Adrenal gland (tissue), 12 donors: ENCODE measurements around the gene PEX10. TPM values are rescaled to one million over a fixed set of nuclear protein-coding genes. Genes with fewer than 3 reads are reported as not detected.
"Not testable (repeated sequence)": the region's sequence is repeated elsewhere in the genome, so short reads cannot be mapped to it uniquely, and the experiment has no call there.

ENCODE experiments used
- DNase-seq, 7 donors: peaks; one replicate each; pipeline ENCODE4 v3.0.0-alpha.2; 2019 to 2020
- H3K27ac ChIP-seq, 5 donors: fragments of 200-600 bp; sonication (generic) in 4 of 5; 1 replicate in 3 of 5; 2 replicates in 2 of 5; pipeline versions ENCODE4 v1.5.1 to v1.8.0; 2016 to 2020; ENCODE audit warnings: mild to moderate bottlenecking in 1 of 5
- H3K27me3 ChIP-seq: fragments of 200-600 bp; 2 replicates; pipeline ENCODE4 v1.8.0; 2021
- H3K36me3 ChIP-seq, 2 donors: fragments of 200-600 bp; replicated peaks in 1 of 2; 1 replicate in 1 of 2; 2 replicates in 1 of 2; pipeline versions ENCODE4 v1.5.1 to v1.8.0; 2018 to 2022
- H3K4me1 ChIP-seq, 2 donors: fragments of 200-600 bp; replicated peaks in 1 of 2; 1 replicate in 1 of 2; 2 replicates in 1 of 2; pipeline versions ENCODE4 v1.5.1 to v1.8.0; 2018 to 2021
- H3K4me3 ChIP-seq, 4 donors: fragments of 200-600 bp; sonication (generic) in 3 of 4; one replicate each; pipeline ENCODE4 v1.5.1; 2016 to 2018
- H3K9me3 ChIP-seq, 3 donors: fragments of 200-600 bp; sonication (generic) in 1 of 3; replicated peaks in 1 of 3; 1 replicate in 2 of 3; 2 replicates in 1 of 3; pipeline versions ENCODE4 v1.5.1 to v1.8.0; 2016 to 2021
- POLR2A ChIP-seq, 2 donors: fragments of 450-650 bp; IDR thresholded peaks; one replicate each; pipeline ENCODE4 v1.6.1; 2017; ENCODE audit warnings: antibody characterized with exemption in 2 of 2, mild to moderate bottlenecking in 2 of 2, moderate library complexity in 1 of 2
- WGBS, 4 donors: extraction: QIAGEN DNeasy Blood & Tissue Kit in 2 of 4; methylation state at CpG; one replicate each; pipeline versions ENCODE4 v1.1.5 to v1.1.7; 2013 to 2017; 5-methylcytosine and 5-hydroxymethylcytosine counted together
- intact Hi-C, 2 donors: fragments of 100-400 bp; cut with DNase I; formaldehyde crosslinking; loops; one replicate each; pipeline versions ENCODE4 v1.14.1 to v1.15.0; 2022 to 2023
- polyA plus RNA-seq, 3 donors: library from polyadenylated mRNA; stranded (reverse); fragments of 200-250 nt in 2 of 3; fragments of 350-450 nt in 1 of 3; fragmentation: Illumina TruSeq in 1 of 3; extraction: RNeasy Lipid Tissue Mini Kit (QIAGEN cat#74804) in 1 of 3; gene quantifications; one replicate each; pipeline ENCODE4 v1.2.3, GENCODE V29; 2013 to 2014
- total RNA-seq, 9 donors: library from RNA; depleted of rRNA in 4 of 9; stranded (reverse); fragments of >200 nt in 4 of 9; fragments of 120-200 nt in 1 of 9; fragmentation: NEBNext Ultra II Directional in 1 of 9; extraction: Animal tissue kit (Norgen Biotek cat#: 25700) in 1 of 9; gene quantifications; one replicate each; pipeline versions ENCODE4 v1.1.0 to v1.2.4, GENCODE V29; 2013 to 2023
- TF ChIP-seq, protein P1 (sequence below), 6 experiments: fragments of 450-650 bp in 4 of 6; fragments of 200-600 bp in 2 of 6; sonication (generic) in 1 of 6; IDR thresholded peaks; 1 replicate in 5 of 6; 2 replicates in 1 of 6; pipeline versions ENCODE4 v1.5.1 to v1.8.0; 2016 to 2021; ENCODE audit warnings: antibody characterized with exemption in 6 of 6, mild to moderate bottlenecking in 2 of 6, moderate library complexity in 1 of 6
- donor health status: healthy with polysubstance abuse.
- donor health status: Bipolar disorder and iron deficiency.
- donor health status: DM: yes; HTN: yes; CAD: no.
- donor health status: DM: no; HTN: no; CAD: no.
- donor health status: DM: no; HTN: no; CAD: no.
- donor health status: DM: yes; HTN: yes; CAD: no.

The PEX10 gene
- total and polyA plus RNA-seq, 12 donors: 25.3 to 81.5 (median 44.7) TPM

- WGBS, 4 donors: 41 to 45% (median 43%) methylated on average over 6 to 23 of the region's 23 CpGs; no CpG with 5 or more reads in 1 of the 4 donors
- intact Hi-C loops: loop anchor here in 1 of 2 donors (5.0 kb wide), 1 partner anchor 73 kb away; the partner anchor contains the start of gene HES5
- Histone ChIP-seq H3K36me3 (no peaks in the 10 kb centered on the region), H3K9me3 (no peaks in the 10 kb centered on the region), H3K4me3 (no peak overlapping the region), H3K27ac (no peak overlapping the region), H3K4me1 (peaks cover 7 to 18% of the 10 kb centered on the region in 2 donors), H3K27me3 (peaks cover 23% of the 10 kb centered on the region)
- peak in 6 of 7 donors; percentile 70 to 92 (median 82) for DNase-seq
- TF ChIP-seq, protein P1, sequence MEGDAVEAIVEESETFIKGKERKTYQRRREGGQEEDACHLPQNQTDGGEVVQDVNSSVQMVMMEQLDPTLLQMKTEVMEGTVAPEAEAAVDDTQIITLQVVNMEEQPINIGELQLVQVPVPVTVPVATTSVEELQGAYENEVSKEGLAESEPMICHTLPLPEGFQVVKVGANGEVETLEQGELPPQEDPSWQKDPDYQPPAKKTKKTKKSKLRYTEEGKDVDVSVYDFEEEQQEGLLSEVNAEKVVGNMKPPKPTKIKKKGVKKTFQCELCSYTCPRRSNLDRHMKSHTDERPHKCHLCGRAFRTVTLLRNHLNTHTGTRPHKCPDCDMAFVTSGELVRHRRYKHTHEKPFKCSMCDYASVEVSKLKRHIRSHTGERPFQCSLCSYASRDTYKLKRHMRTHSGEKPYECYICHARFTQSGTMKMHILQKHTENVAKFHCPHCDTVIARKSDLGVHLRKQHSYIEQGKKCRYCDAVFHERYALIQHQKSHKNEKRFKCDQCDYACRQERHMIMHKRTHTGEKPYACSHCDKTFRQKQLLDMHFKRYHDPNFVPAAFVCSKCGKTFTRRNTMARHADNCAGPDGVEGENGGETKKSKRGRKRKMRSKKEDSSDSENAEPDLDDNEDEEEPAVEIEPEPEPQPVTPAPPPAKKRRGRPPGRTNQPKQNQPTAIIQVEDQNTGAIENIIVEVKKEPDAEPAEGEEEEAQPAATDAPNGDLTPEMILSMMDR (IDR thresholded peaks at IDR 0.05): peak in 5 of 6 experiments; percentile 25 to 47 (median 40)
- no peak for TF ChIP-seq POLR2A (IDR thresholded peaks at IDR 0.05)
These were observed 47.4 kb upstream of the PEX10 start for GRCh38 chr1:2459757-2460156.

GRCh38 chr1:2459102-2459753, 46.9 kb upstream of the PEX10 start:
- H3K4me1 ChIP-seq: peaks cover 7 to 18% of the 10 kb centered on the region in 2 donors
- DNase-seq, H3K36me3 ChIP-seq, H3K4me3 ChIP-seq, intact Hi-C loops, H3K9me3 ChIP-seq, H3K27ac ChIP-seq: not testable (repeated sequence)
- 70 to 79% (median 75%) methylated on average over 6 to 16 of the region's 16 CpGs for WGBS, 4 donors
- H3K27me3 ChIP-seq: peaks cover 23% of the 10 kb centered on the region

GRCh38 chr1:2458687-2459086, 46.3 kb upstream of the PEX10 start:
- intact Hi-C loops: no loop called here
- Histone ChIP-seq H3K27me3 (peaks cover 23% of the 10 kb centered on the region), H3K9me3 (no peaks in the 10 kb centered on the region), H3K4me1 (peaks cover 7 to 18% of the 10 kb centered on the region in 2 donors), H3K36me3 (no peaks in the 10 kb centered on the region), H3K4me3 (no peak overlapping the region), H3K27ac (no peak overlapping the region)
- 60 to 86% (median 82%) methylated on average over 4 to 18 of the region's 18 CpGs for WGBS, 4 donors
- TF ChIP-seq POLR2A (IDR thresholded peaks at IDR 0.05): no peak
- TF ChIP-seq, protein P1 (IDR thresholded peaks at IDR 0.05): no peak
- DNase-seq: no peak

- WGBS, 4 donors: 64 to 87% (median 80%) methylated on average over 7 to 17 of the region's 17 CpGs
- H3K27ac ChIP-seq: no peak overlapping the region
- H3K27me3 ChIP-seq: peaks cover 19% of the 10 kb centered on the region
- peaks cover 7 to 18% of the 10 kb centered on the region in 2 donors for H3K4me1 ChIP-seq
- H3K4me3 ChIP-seq: no peak overlapping the region
- intact Hi-C loops: no loop called here
- no peaks in the 10 kb centered on the region for H3K9me3 ChIP-seq
- H3K36me3 ChIP-seq: no peaks in the 10 kb centered on the region
- DNase-seq: no peak
- TF ChIP-seq, protein P1 (IDR thresholded peaks at IDR 0.05): no peak
- no peak for TF ChIP-seq POLR2A (IDR thresholded peaks at IDR 0.05)
These were observed 45.1 kb upstream of the PEX10 start for GRCh38 chr1:2457444-2457843.

DNA sequence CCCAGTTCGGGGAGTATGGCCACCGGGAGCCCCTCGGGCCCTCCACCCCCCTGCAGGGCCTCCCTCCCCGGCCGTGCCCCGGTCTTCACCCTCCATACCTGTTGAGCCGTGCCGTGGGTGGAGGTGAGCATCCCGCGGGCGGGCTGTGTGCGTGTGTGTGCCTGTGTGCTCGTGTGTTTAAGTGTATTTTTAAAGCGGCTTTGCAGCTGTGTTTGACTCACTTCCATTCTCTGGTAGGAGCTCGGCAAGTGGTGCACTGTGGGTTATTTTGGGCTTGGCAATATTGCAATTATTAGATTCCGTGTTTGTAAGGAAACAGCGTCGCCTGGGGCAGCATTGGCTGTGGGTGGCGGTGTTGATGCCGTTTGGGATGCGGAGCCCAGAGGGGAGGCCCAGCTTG, 43.4 kb upstream of the PEX10 start:
- H3K27me3 ChIP-seq: peaks cover 21% of the 10 kb centered on the region
- H3K9me3 ChIP-seq: no peaks in the 10 kb centered on the region
- intact Hi-C loops: no loop called here
- H3K36me3 ChIP-seq: no peaks in the 10 kb centered on the region
- no peak overlapping the region for H3K4me3 ChIP-seq
- 69 to 82% (median 72%) methylated on average over 11 to 21 of the region's 21 CpGs for WGBS, 4 donors
- no peak for DNase-seq
- no peak overlapping the region for H3K27ac ChIP-seq
- TF ChIP-seq, protein P1 (IDR thresholded peaks at IDR 0.05): no peak
- TF ChIP-seq POLR2A (IDR thresholded peaks at IDR 0.05): no peak
- peaks cover 2 to 10% of the 10 kb centered on the region in 2 donors for H3K4me1 ChIP-seq
